22Rv1 (cell line): Measurements from ENCODE around the gene DOCK8.
A peak's percentile ranks its signal among the peaks of the same experiment; 100 is the strongest.
"Not testable (repeated sequence)": the region's sequence is repeated elsewhere in the genome, so short reads cannot be mapped to it uniquely, and the experiment has no call there.

Experiments used
- H3K27ac ChIP-seq: fragments of 450-650 bp; 2 replicates; pipeline ENCODE4 v1.5.1; 2017
- CTCF ChIP-seq: fragments of 450-650 bp; IDR thresholded peaks from 2 replicates; pipeline ENCODE4 v1.5.1; 2017; ENCODE audit warnings: mild to moderate bottlenecking
- ZFX ChIP-seq: fragments of 450-650 bp; IDR thresholded peaks from 2 replicates; pipeline ENCODE4 v1.6.1; 2017; ENCODE audit warnings: antibody characterized with exemption, borderline replicate concordance

Gene DOCK8

GRCh38 chr9:214648-215493 is at the start of gene DOCK8:
DOCK8 (plus strand) TSS chr9:214865; CDS start chr9:214977, 112 bp downstream.
- H3K27ac ChIP-seq = peak within 1 kb of the TSS; percentile 78
- no peak for TF ChIP-seq ZFX
- peak; percentile 80 for TF ChIP-seq CTCF

DNA sequence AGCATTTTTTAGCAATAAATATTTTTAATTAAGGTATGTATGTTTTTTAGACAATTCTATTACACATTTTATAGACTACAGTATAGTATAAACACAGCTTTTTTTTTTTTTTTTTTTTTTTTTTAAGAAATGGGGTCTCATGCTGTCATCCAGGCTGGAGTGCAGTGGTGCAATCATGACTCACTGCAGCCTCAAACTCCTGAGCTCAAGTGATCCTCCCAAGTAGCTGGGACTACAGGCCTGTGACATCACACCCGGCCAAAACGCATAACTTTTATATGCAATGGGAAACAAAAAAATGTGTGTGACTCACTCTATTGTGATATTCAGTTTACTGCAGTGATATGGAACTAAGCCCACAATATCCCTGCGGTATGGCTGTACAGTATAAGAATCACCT is 44.9 kb upstream of the DOCK8 start:
- not testable (repeated sequence) for H3K27ac ChIP-seq

DNA sequence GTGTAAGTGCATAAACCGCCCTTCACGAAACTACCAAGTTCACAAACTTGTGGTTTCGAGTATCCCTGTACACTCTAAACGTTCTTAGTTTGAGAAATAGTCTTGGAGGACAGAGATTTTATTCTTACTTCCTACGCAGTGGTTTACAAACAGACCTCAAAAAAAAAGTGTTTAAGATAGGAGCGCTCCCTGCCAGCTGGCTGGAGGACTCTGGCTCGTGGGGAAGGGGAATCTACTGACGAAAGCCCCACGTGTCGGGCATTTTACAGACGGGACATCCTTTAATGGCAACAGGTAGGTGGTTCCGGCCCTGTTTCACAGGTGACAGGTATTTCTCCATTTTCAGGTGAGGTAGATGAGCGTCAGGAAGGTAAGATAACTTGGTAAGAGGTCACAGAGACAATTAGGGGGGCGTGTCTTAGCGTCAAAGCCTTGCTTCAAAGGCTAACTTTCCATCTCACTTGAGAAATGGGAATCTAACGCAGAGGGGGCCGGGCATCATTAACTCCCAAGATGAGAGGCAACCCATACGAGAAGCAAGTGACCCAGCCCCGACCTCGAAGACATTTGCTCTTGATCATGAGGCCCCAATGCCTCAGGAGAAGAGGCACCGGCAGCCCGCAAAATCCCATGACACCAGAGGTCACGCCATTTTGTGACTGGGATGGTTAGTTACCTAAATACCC is 36.4 kb upstream of the DOCK8 start:
- H3K27ac ChIP-seq = peak overlapping the region; percentile 58

- peak within 1 kb of the TSS; percentile 58 for H3K27ac ChIP-seq
Observed at GRCh38 chr9:178970-179383, 35.7 kb upstream of the DOCK8 start, which contains the start of gene ZNG1A. ZNG1A (minus strand) TSS chr9:179056; CDS start chr9:178969, 87 bp downstream.

DNA sequence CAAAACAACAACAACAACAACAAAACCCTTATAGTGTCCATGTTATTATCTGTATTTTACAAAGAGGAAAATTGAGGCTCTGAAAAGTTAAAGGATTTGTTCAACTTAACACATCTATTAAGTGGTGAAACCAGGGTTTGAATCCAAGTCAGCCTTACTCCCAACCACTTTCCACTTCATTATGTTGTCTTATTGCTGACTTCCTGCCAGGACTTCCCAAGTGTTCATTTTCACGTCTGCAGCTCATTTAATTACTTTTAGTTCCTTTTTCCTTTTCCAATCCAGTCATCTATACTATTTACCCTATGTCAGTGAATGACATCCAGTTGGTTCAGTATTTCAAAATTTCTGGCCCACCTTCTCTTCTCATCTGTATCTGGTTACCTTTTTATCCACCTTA is 15.1 kb upstream of the DOCK8 start:
- H3K27ac ChIP-seq = not testable (repeated sequence)

DNA sequence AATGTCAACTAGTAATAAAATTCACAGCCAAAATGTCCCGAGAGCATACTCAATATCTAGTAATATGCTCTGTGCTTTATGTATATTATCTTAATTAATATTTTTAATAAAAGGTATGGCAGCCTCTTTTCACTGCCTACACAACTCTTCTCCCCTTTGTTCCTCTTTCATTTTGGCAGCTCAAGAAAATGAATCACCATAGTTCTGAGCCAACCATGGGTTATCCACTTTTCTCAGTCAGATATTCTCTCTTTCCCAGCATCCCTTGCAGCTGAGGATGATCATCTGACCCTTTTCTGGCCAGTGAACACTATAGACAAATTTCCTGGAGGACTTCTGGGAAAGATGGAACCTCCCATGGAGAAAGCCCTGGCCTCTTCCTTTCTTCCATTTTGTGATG is 8.2 kb upstream of the DOCK8 start:
- no peak for TF ChIP-seq ZFX
- TF ChIP-seq CTCF = no peak
- H3K27ac ChIP-seq = no peak overlapping the region

DNA sequence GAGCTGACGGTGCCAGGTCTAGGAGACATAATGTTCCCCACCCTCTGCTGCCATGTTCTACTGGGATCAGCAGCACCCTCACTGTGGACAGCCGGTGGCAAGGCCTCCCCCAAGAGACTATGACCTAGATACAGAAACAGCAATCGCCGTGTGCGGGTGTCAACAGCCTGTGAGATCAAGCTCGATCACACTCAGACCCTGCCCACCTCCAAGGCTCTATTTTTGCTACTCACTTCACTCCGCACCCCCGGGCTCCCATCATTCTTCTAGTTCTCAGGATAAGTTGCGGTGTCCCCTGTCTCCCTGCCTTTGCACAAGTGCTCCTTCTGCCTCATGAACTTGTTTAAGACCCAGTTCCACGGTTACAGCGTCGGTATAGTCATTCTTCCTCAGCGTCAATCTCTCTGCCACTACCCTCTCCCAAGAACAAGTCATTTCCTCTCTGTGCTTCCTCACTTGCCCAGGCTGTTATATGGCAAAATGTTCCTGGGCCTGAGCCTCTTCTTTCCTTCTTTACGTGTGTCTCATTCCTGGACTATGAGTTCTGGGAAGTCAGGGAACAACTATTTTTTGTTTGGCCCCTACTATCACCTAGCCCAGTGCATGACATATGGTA is 5.4 kb upstream of the DOCK8 start:
- H3K27ac ChIP-seq = no peak overlapping the region
- TF ChIP-seq ZFX (no peak), CTCF (no peak)

DNA sequence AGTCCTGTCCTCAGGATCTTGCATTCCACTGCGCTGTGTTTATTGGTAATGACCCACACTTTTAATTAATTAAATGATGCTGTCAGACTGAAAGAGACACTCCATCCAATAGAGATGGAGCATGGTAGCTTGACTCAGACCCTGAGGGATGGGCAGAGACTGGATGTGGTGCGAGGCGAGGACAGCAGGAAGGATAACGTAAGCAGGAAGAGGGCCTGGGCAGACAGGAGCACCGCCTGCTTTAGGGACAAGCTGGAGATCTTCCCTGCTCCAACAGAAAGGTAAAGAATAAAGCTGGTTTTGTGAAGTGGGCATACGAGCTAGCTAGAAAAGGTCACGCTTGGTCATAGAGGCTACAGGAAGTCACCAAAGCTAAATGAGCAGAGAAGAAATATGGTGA is 3.6 kb upstream of the DOCK8 start:
- TF ChIP-seq CTCF (no peak), ZFX (no peak)
- H3K27ac ChIP-seq = no peak overlapping the region

GRCh38 chr9:211557-211956 is 3.1 kb upstream of the DOCK8 start:
- TF ChIP-seq CTCF (no peak), ZFX (no peak)
- no peak overlapping the region for H3K27ac ChIP-seq
